Osteoblast (primary cell): Measurements from ENCODE around the gene PDGFRA. TPM values are rescaled to one million over a fixed set of nuclear protein-coding genes. Genes with fewer than 3 reads are reported as not detected.

Experiments
- DNase-seq: peaks from one replicate; pipeline ENCODE4 v3.0.0; 2011; ENCODE audit warnings: low spot score, mixed read lengths; ENCODE audit not compliant: insufficient read length; ENCODE audit errors: missing footprints
- H2AFZ ChIP-seq: 2 replicates; pipeline ENCODE4 v1.6.0; 2011; ENCODE audit warnings: mild to moderate bottlenecking, low read length
- H3K27ac ChIP-seq: 2 replicates; pipeline ENCODE4 v1.5.1; 2011; ENCODE audit warnings: mild to moderate bottlenecking, low read depth, low read length, moderate library complexity
- H3K27me3 ChIP-seq: 2 replicates; pipeline ENCODE4 v1.6.0; 2012; ENCODE audit warnings: mild to moderate bottlenecking, control low read depth, inconsistent platforms, low read length, moderate library complexity; ENCODE audit not compliant: insufficient read depth
- H3K36me3 ChIP-seq: 2 replicates; pipeline ENCODE4 v1.5.1; 2011; ENCODE audit warnings: mild to moderate bottlenecking, low read length, control low read depth, moderate library complexity; ENCODE audit not compliant: insufficient read depth
- H3K4me1 ChIP-seq: 2 replicates; pipeline ENCODE4 v1.5.1; 2011; ENCODE audit warnings: mild to moderate bottlenecking, low read length, control low read depth, moderate library complexity; ENCODE audit not compliant: insufficient read depth
- H3K4me2 ChIP-seq: 2 replicates; pipeline ENCODE4 v1.6.0; 2011; ENCODE audit warnings: mild to moderate bottlenecking, low read length; ENCODE audit not compliant: insufficient read depth
- H3K4me3 ChIP-seq: fragments of 200-600 bp; sonication (generic); 3 replicates; pipeline ENCODE4 v1.5.1; 2012; ENCODE audit warnings: mild to moderate bottlenecking, low read length, inconsistent platforms; ENCODE audit not compliant: insufficient read depth
- H3K79me2 ChIP-seq: 2 replicates; pipeline ENCODE4 v1.6.0; 2012; ENCODE audit warnings: mild to moderate bottlenecking, low read length, control low read depth, inconsistent platforms; ENCODE audit not compliant: insufficient read depth
- H3K9me3 ChIP-seq: 2 replicates; pipeline ENCODE4 v1.5.1; 2011; ENCODE audit warnings: low read depth, low read length, control low read depth
- H4K20me1 ChIP-seq: 2 replicates; pipeline ENCODE4 v1.6.0; 2012; ENCODE audit warnings: mild to moderate bottlenecking, low read length, control low read depth; ENCODE audit not compliant: insufficient read depth
- total RNA-seq: library from RNA; depleted of rRNA; stranded (reverse); fragments of >200 nt; gene quantifications from 2 replicates; pipeline ENCODE4 v1.2.3, GENCODE V29; 2012
- TF ChIP-seq, protein P1 (sequence below): IDR thresholded peaks from 2 replicates; pipeline ENCODE4 v1.5.1; 2011; ENCODE audit warnings: mild to moderate bottlenecking, low read depth, low read length, moderate library complexity; ENCODE audit errors: extremely low read depth

Gene PDGFRA
- total RNA-seq, 1 donor, result 316 TPM

DNA sequence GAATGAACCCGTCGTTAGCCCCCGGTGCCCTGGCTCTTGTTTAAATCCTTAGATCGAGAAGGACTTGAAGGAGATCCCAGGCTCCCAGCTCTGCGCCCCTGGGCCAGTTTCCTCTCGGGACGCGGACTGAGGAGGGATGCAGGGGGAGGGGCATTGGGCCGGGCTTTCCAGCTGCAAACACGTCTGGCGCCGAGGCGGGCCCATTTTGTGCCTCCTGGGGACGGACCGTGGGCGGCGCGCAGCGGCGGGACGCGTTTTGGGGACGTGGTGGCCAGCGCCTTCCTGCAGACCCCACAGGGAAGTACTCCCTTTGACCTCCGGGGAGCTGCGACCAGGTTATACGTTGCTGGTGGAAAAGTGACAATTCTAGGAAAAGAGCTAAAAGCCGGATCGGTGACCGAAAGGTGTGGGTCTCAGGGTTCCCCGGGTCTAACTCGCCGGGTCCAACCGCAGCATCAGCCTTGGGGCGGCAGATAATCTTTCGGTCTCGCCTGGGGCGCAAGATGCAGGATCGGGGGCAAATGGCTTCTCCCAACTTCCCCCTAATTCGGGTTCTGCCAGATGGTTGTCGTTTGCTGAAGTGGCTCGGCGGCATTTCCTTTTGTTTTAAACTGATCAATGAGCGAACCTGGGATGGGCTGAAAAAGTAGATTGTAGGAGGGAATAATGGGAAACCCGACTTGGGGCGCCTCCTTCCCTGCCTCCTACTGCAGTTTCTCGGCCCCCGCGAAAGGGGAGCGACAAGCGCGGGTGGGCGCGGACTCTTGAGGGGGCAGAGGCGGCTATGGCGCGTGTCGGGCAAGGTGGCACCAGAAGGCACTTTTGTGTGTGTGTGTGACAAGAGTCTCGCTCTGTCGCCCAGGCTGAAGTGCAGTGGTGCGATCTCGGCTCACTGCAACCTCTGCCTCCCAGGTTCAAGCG is 2.9 kb downstream of the PDGFRA start:
- peak overlapping the region; percentile 75 for H3K27ac ChIP-seq
- peak; percentile 89 for DNase-seq
- peaks cover 52% of the 10 kb centered on the region for H4K20me1 ChIP-seq

DNA sequence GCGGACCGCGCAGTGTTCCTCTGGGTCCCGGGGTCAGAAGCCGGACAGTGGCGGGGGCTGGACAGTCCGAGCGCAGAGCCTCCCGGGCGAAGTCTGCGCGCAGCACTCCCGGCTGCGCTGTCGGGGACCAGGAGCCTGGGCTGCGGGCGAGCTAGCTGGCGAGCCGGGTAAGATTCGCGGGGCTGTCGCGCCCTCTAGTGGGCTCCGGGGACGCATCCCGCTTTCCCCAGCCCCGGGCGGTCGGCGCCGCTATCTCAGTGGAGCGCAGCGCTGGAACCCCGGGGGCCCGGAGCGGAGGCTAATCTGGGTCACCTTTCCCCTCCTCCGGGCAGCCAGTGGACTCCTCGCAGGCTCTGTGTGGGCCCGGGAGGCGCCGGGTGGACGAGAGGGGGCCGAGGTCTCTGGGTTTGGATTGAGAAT is 4.2 kb downstream of the PDGFRA start:
- H2AFZ ChIP-seq, result peak overlapping the region; percentile 61
- H3K4me1 ChIP-seq, result peaks cover 29% of the 10 kb centered on the region
- H3K27me3 ChIP-seq, result no peaks in the 10 kb centered on the region
- TF ChIP-seq, protein P1, sequence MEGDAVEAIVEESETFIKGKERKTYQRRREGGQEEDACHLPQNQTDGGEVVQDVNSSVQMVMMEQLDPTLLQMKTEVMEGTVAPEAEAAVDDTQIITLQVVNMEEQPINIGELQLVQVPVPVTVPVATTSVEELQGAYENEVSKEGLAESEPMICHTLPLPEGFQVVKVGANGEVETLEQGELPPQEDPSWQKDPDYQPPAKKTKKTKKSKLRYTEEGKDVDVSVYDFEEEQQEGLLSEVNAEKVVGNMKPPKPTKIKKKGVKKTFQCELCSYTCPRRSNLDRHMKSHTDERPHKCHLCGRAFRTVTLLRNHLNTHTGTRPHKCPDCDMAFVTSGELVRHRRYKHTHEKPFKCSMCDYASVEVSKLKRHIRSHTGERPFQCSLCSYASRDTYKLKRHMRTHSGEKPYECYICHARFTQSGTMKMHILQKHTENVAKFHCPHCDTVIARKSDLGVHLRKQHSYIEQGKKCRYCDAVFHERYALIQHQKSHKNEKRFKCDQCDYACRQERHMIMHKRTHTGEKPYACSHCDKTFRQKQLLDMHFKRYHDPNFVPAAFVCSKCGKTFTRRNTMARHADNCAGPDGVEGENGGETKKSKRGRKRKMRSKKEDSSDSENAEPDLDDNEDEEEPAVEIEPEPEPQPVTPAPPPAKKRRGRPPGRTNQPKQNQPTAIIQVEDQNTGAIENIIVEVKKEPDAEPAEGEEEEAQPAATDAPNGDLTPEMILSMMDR, result peak; percentile 66
- DNase-seq, result peak; percentile 98
- peak overlapping the region; percentile 70 for H3K27ac ChIP-seq
- H3K4me3 ChIP-seq, result peak overlapping the region; percentile 93
- peak overlapping the region; percentile 77 for H3K4me2 ChIP-seq
- peaks cover 12% of the 10 kb centered on the region for H3K36me3 ChIP-seq
- H3K9me3 ChIP-seq, result no peaks in the 10 kb centered on the region
- H3K79me2 ChIP-seq, result peaks cover 90% of the 10 kb centered on the region
- peaks cover 64% of the 10 kb centered on the region for H4K20me1 ChIP-seq

More for the DNA sequence above, 2.9 kb downstream of the PDGFRA start:
- no peaks in the 10 kb centered on the region for H3K27me3 ChIP-seq
- H3K79me2 ChIP-seq, result peaks cover 77% of the 10 kb centered on the region
- H3K4me2 ChIP-seq, result peak overlapping the region; percentile 77
- H2AFZ ChIP-seq, result peak overlapping the region; percentile 43
- TF ChIP-seq, protein P1, result no peak
- H3K4me1 ChIP-seq, result peaks cover 31% of the 10 kb centered on the region
- H3K36me3 ChIP-seq, result no peaks in the 10 kb centered on the region
- H3K9me3 ChIP-seq, result no peaks in the 10 kb centered on the region
- H3K4me3 ChIP-seq, result peak overlapping the region; percentile 93

DNA sequence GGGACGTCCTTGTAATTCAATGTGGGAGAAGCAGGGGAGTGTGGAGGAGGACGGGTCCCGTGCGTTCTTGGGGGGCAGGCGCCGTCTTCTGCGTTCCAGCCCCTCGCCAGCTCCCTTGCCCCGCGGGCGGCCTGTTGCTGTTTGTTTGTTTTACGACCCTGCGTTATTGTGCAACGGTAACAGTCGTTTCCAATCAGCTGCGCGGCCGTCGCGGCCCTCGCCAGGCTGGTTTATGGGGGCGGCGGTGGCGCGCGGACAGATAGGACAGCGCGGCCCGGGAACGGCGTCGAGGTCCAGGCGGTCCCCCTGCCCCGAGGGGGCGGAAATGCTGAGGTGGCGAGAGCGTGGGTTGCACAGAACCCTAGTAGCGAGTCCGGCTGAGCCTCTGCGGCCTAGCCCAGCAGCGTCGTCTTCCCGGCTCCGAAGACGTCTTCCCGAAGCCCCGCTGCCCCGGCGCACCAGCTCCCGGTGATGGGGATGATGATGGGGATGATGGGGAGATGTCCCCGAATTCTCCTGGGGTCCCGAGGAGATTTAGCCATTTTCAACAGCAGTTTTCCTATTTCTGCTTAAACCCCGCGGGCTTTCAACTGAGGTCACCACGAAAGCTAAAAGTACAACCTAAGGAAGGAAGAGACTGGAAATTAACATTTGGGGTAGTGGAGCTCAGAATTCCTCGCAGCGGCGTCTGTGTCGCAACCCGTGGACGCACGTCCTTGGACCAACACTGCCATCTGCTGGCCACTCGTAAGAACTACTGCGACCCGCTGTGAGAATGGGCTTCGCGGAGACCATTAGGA is 4.8 kb downstream of the PDGFRA start:
- H3K4me2 ChIP-seq, result peak overlapping the region; percentile 77
- peaks cover 14% of the 10 kb centered on the region for H3K36me3 ChIP-seq
- H2AFZ ChIP-seq, result peak overlapping the region; percentile 61
- H3K27ac ChIP-seq, result peak overlapping the region; percentile 70
- peaks cover 25% of the 10 kb centered on the region for H3K4me1 ChIP-seq
- TF ChIP-seq, protein P1, result peak; percentile 91
- peaks cover 96% of the 10 kb centered on the region for H3K79me2 ChIP-seq
- H3K9me3 ChIP-seq, result no peaks in the 10 kb centered on the region
- peak overlapping the region; percentile 93 for H3K4me3 ChIP-seq
- peaks cover 70% of the 10 kb centered on the region for H4K20me1 ChIP-seq
- DNase-seq, result peak; percentile 93
- H3K27me3 ChIP-seq, result no peaks in the 10 kb centered on the region
